HL-60 (cell line): Measurements from ENCODE around the gene BIVM.

Source experiments
- CTCF ChIP-seq: IDR thresholded peaks from one replicate; pipeline ENCODE4 v1.5.1; 2011; ENCODE audit warnings: low read length, control low read depth, inconsistent platforms; ENCODE audit not compliant: insufficient read depth
- GABPA ChIP-seq: IDR thresholded peaks from 2 replicates; pipeline ENCODE4 v1.6.1; 2012; ENCODE audit warnings: low read depth
- POLR2AphosphoS5 ChIP-seq: IDR thresholded peaks from 2 replicates; pipeline ENCODE4 v1.6.1; 2012; ENCODE audit warnings: low read depth
- REST ChIP-seq: IDR thresholded peaks from 2 replicates; pipeline ENCODE4 v1.6.1; 2012; ENCODE audit warnings: low read depth; ENCODE audit not compliant: insufficient replicate concordance
- SPI1 ChIP-seq: IDR thresholded peaks from 2 replicates; pipeline ENCODE4 v1.6.1; 2012; ENCODE audit warnings: low read depth, mild to moderate bottlenecking, borderline replicate concordance

- TF ChIP-seq CTCF = no peak
- TF ChIP-seq GABPA = no peak
- TF ChIP-seq REST = no peak
- TF ChIP-seq POLR2AphosphoS5 = no peak
- TF ChIP-seq SPI1 = no peak
These were observed 69.5 kb downstream of the BIVM start for GRCh38 chr13:102868366-102868936.
